Adipose tissue (tissue), 3 donors: ENCODE results near the gene TNFSF12. TPM values are rescaled to one million over a fixed set of nuclear protein-coding genes. Genes with fewer than 3 reads are reported as not detected.

Experiments
- H3K27ac ChIP-seq: one replicate; pipeline ENCODE4 v1.5.1; 2013; ENCODE audit warnings: low read depth, low read length
- WGBS, 3 donors: extraction: QIAGEN DNeasy Blood & Tissue Kit; methylation state at CpG; one replicate each; pipeline ENCODE4 v1.1.7; 2013; 5-methylcytosine and 5-hydroxymethylcytosine counted together
- polyA plus RNA-seq, 3 donors: library from polyadenylated mRNA; stranded (reverse); fragments of 200-250 nt; gene quantifications; one replicate each; pipeline ENCODE4 v1.2.3, GENCODE V29; 2013
- donor health status: healthy with polysubstance abuse.
- donor health status: Bipolar disorder and iron deficiency.
- donor health status: healthy.

The TNFSF12 gene
- polyA plus RNA-seq, 3 donors: 19.6 to 100 (median 49.9) TPM

DNA sequence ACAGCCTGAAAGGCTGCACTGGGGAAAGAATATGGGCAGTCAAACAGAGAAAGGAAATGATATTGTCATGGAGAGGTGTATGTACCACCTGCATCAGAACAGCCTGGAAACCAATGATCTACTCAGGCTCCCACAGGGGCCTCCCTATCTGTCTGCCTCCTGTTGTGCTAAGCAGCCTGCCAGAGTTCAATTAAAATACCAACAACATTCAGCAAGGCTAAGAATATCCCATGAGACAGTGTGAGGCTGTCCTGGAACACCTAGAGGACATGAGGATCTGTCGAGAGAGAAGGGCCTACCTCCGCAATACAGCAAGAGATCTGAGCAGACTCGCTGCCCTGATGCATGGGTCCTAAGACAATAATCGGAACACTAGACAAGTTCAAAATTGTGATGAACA, 57.4 kb downstream of the TNFSF12 start:
- H3K27ac ChIP-seq: no peak overlapping the region
- 96 to 98% (median 97%) methylated on average over 4 of the region's 4 CpGs for WGBS, 3 donors

Other genes with a start within 250 kb of the TNFSF12 start
- gene EIF5A, start 241.4 kb upstream of the TNFSF12 start, polyA plus RNA-seq: 100 to 1,000 TPM; 204 to 587 (median 428) TPM
- gene GPS2, start 233.7 kb upstream of the TNFSF12 start, polyA plus RNA-seq: 10 to 100 TPM; 40.1 to 55.5 (median 47.5) TPM
- 10 to 100 TPM; 11.8 to 25.2 (median 17.9) TPM for gene NEURL4, start 219.7 kb upstream of the TNFSF12 start, polyA plus RNA-seq
- gene ACAP1, start 212.5 kb upstream of the TNFSF12 start, polyA plus RNA-seq: 10 to 100 TPM in 1 of 3 donors, 1 to 10 TPM in 2; 4.0 to 12.7 (median 5.2) TPM
- 10 to 100 TPM in 1 of 3 donors, 1 to 10 TPM in 2; 6.3 to 11.2 (median 9.9) TPM for gene KCTD11, start 196.9 kb upstream of the TNFSF12 start, polyA plus RNA-seq
- not detected for gene TMEM95, start 193.9 kb upstream of the TNFSF12 start, polyA plus RNA-seq
- gene TNK1, start 168.0 kb upstream of the TNFSF12 start, polyA plus RNA-seq: 1 to 10 TPM; 2.1 to 8.0 (median 5.5) TPM
- 10 to 100 TPM; 15.1 to 48.2 (median 42.3) TPM for gene PLSCR3, start 154.5 kb upstream of the TNFSF12 start, polyA plus RNA-seq
- gene TMEM256, start 145.0 kb upstream of the TNFSF12 start, polyA plus RNA-seq: 100 to 1,000 TPM in 2 of 3 donors, 10 to 100 TPM in 1; 86.0 to 252 (median 173) TPM
- 10 to 100 TPM in 2 of 3 donors, 1 to 10 TPM in 1; 2.9 to 11.4 (median 10.5) TPM for gene NLGN2, start 141.2 kb upstream of the TNFSF12 start, polyA plus RNA-seq
- not detected for gene SPEM1, start 128.7 kb upstream of the TNFSF12 start, polyA plus RNA-seq
- not detected for gene SPEM2, start 123.4 kb upstream of the TNFSF12 start, polyA plus RNA-seq
- not detected for gene SPEM3, start 120.2 kb upstream of the TNFSF12 start, polyA plus RNA-seq
- gene TMEM102, start 113.6 kb upstream of the TNFSF12 start, polyA plus RNA-seq: 1 to 10 TPM in 2 of 3 donors, under 1 TPM in 1; 0.79 to 5.2 (median 1.9) TPM
- 1 to 10 TPM in 1 of 3 donors, under 1 TPM in 2; 0.28 to 4.6 (median 0.86) TPM for gene FGF11, start 109.5 kb upstream of the TNFSF12 start, polyA plus RNA-seq
- gene CHRNB1, start 104.0 kb upstream of the TNFSF12 start, polyA plus RNA-seq: 10 to 100 TPM in 2 of 3 donors, 1 to 10 TPM in 1; 5.0 to 14.2 (median 12.7) TPM
- gene ZBTB4, start 69.4 kb upstream of the TNFSF12 start, polyA plus RNA-seq: 10 to 100 TPM; 17.4 to 45.0 (median 32.9) TPM
- not detected for gene SLC35G6, start 67.6 kb upstream of the TNFSF12 start, polyA plus RNA-seq
- gene POLR2A, start 64.7 kb upstream of the TNFSF12 start, polyA plus RNA-seq: 10 to 100 TPM; 20.9 to 35.4 (median 24.6) TPM
- gene TNFSF13, start 9.7 kb downstream of the TNFSF12 start, polyA plus RNA-seq: 10 to 100 TPM; 19.3 to 42.6 (median 26.5) TPM
- gene SENP3, start 12.9 kb downstream of the TNFSF12 start, polyA plus RNA-seq: 10 to 100 TPM; 25.1 to 52.1 (median 43.0) TPM
- gene CD68, start 30.6 kb downstream of the TNFSF12 start, polyA plus RNA-seq: 100 to 1,000 TPM in 1 of 3 donors, 10 to 100 TPM in 2; 19.4 to 111 (median 99.0) TPM
- 10 to 100 TPM; 31.7 to 72.2 (median 50.2) TPM for gene MPDU1, start 34.8 kb downstream of the TNFSF12 start, polyA plus RNA-seq
- 1 to 10 TPM in 1 of 3 donors, under 1 TPM in 2; 0.21 to 2.7 (median 0.46) TPM for gene SOX15, start 41.0 kb downstream of the TNFSF12 start, polyA plus RNA-seq
- gene FXR2, start 65.8 kb downstream of the TNFSF12 start, polyA plus RNA-seq: 10 to 100 TPM; 14.7 to 29.9 (median 23.3) TPM
- 100 to 1,000 TPM in 2 of 3 donors, 10 to 100 TPM in 1; 93.7 to 142 (median 130) TPM for gene SAT2, start 78.8 kb downstream of the TNFSF12 start, polyA plus RNA-seq
- gene SHBG, start 81.1 kb downstream of the TNFSF12 start, polyA plus RNA-seq: under 1 TPM; 0.32 to 0.67 (median 0.45) TPM
- 1 to 10 TPM in 2 of 3 donors, under 1 TPM in 1; 0.51 to 2.2 (median 1.5) TPM for gene ATP1B2, start 101.9 kb downstream of the TNFSF12 start, polyA plus RNA-seq
- 10 to 100 TPM; 13.5 to 17.8 (median 16.6) TPM for gene TP53, start 138.4 kb downstream of the TNFSF12 start, polyA plus RNA-seq
- gene WRAP53, start 139.4 kb downstream of the TNFSF12 start, polyA plus RNA-seq: 1 to 10 TPM; 2.8 to 5.6 (median 5.0) TPM
- 1 to 10 TPM in 1 of 3 donors, under 1 TPM in 2; 0.54 to 1.1 (median 0.89) TPM for gene EFNB3, start 156.1 kb downstream of the TNFSF12 start, polyA plus RNA-seq
- gene DNAH2, start 168.7 kb downstream of the TNFSF12 start, polyA plus RNA-seq: under 1 TPM; 0.03 to 0.79 (median 0.19) TPM